Hippocampal formation (tissue), 2 donors: Measurements from ENCODE around the gene ZNF506.
"Not testable (repeated sequence)": the region's sequence is repeated elsewhere in the genome, so short reads cannot be mapped to it uniquely, and the experiment has no call there.

Source experiments
- DNase-seq, 2 donors: peaks; one replicate each; lab custom pipeline; 2025; lab: John Stamatoyannopoulos, UW

Gene ZNF506

GRCh38 chr19:19778666-19779065, 42.9 kb downstream of the ZNF506 start:
- no peak for DNase-seq

- no peak for DNase-seq
Measured at GRCh38 chr19:19777692-19778091, 43.9 kb downstream of the ZNF506 start.

DNA sequence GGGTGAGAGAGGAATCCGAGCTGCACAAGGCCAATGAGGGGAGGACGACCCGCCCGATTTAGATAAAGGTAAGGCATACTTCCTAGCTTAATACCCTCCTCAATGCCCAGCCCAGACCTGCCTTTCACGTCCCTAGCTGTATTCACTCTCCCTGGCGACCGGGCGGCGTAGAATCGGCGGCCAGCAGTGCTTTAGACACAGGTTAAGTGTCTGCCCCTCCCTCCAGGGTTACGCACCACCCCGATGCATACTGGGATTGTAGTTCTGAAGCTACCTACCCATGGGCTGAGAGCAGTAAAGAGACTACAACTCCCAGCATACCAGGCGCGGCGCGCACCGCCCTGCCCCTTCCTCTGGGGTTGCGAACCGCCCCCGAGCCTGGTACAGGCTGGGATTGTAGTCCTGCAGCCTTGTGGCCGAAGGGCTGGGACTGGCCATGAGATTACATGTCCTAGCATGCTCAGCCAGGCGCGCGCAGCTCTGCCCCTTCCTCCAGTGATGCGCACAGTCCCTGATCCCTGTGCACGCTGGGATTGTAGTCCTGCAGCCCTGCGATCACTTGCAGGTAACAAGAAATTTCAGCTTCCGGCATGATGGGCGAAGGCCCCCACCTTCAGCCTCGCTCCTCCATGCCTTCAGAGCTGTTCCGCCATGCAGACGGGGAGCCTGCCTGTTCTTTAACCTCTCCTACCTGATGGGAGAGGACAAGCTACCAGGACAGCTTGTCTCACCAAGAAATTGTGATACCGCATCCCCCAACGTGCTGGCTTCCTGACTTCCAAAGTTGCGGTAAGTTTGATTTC, 45.1 kb downstream of the ZNF506 start:
- peak; percentile 99 for DNase-seq

- no peak for DNase-seq
Measured at GRCh38 chr19:19775891-19776205, 45.7 kb downstream of the ZNF506 start.

- DNase-seq: no peak
Measured at GRCh38 chr19:19774354-19775033, 47.1 kb downstream of the ZNF506 start.

DNA sequence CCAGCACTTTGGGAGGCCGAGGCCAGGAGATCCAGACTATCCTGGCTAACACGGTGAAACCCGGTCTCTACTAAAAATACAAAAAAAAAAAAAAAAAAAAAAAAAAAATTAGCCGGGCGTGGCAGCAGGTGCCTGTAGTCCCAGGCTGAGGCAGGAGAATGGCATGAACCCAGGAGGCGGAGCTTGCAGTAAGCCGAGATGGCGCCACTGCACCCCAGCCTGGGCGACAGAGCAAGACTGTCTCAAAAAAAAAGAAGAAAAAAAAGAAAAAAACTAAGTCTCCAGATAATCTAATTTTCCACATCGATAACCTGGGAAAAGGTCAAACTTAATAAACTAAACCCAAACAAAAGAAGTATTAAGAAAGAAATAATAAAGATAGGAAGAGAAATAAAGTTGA, 49.6 kb downstream of the ZNF506 start:
- not testable (repeated sequence) for DNase-seq

- not testable (repeated sequence) for DNase-seq
Measured at GRCh38 chr19:19769971-19770370, 51.6 kb downstream of the ZNF506 start.

DNA sequence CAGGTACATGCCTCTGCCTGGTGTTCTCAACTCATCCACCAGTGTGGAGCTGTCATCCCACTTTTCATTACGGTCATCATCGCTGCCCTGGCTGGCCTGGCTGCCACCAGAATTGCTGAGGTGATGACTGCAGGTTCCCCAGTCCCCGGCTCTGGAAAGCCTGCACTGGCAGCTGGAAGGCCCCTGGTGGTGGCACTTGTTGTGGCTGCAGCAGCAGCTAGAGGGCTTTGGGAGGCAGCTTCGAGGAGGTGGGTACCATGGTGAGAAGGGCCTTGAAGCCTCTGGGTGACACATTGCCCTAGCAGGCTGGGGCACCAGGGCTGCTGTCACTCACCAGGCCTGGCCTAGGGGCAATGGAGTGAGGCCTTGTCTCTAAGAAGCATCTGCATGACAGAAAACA, 63.4 kb downstream of the ZNF506 start:
- no peak for DNase-seq

DNA sequence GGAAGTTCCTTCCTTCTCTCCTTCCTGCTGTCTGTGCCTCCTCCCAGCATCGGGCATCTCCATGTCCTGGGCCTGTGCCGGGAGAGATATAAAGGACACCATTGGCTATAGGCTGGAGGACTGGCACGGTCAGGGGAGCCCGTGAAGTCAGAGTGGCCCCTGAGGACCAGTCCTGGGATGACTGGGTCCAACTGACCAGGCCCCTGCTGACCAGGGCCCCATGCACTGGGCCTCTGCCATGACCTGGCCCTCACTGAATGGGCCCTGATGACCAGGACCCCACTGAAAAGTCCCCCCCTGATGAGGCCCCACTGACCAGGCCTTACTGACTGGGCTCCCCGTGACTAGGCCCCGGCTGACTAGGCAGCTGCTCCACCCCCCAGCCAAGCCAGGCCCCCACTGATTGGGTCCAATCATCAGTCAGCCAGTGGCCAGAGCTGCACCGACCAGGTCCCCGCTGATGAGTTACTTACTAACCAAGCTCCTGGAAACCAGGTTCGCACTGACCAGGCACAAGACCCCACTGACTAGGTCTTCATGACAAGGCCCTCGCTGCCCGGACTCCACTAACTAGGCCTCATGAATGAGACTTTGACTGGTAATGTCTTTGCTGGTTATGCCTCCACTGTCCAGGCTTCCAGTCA, 68.7 kb downstream of the ZNF506 start:
- no peak for DNase-seq

- DNase-seq: no peak
Measured at GRCh38 chr19:19751846-19752245, 69.7 kb downstream of the ZNF506 start.

DNA sequence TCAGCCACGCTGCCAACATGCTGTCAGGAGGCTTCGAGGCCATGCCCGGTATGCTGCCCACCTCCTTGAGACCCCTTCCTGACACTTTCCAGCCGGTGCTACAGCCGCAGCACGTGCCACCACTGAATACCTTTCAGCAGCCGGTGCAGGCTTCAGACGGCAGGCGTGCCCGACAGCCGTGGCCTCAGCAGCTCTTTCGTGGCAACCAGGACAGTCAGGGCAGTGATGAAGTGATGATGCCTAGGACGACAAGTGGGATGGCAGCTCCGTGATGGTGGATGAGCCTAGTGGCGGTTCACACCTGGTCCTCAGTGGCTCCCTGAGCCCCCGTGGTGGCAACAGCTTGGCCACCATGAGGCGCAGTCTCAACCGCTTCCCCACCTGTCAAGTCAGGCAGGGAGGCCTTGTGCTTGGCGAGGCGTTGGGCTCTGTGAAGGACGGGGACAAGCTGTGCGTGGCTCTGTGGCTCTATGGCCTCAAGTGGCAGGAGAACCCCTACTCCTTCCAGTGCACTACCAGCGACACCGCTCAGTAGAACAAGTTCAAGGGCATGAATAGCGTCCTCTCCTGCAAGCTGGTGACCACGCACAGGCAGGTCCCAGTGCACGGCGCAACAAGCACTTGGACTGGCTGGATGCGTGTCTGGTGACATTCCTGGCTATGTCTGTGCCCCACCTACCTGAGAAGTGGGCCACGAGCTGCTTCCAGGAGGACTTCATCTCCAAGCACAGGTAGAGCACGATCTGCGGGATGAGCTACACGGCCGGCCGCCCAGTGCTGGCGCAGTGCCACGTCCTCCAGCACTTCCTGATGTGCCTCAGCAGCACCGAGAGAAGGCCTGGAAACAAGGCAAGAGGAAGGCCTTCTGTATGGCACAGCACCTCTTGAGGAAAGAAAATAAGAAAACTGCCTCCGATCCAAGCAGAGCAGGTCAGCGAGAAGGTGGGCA, 70.4 kb downstream of the ZNF506 start:
- DNase-seq: no peak

DNA sequence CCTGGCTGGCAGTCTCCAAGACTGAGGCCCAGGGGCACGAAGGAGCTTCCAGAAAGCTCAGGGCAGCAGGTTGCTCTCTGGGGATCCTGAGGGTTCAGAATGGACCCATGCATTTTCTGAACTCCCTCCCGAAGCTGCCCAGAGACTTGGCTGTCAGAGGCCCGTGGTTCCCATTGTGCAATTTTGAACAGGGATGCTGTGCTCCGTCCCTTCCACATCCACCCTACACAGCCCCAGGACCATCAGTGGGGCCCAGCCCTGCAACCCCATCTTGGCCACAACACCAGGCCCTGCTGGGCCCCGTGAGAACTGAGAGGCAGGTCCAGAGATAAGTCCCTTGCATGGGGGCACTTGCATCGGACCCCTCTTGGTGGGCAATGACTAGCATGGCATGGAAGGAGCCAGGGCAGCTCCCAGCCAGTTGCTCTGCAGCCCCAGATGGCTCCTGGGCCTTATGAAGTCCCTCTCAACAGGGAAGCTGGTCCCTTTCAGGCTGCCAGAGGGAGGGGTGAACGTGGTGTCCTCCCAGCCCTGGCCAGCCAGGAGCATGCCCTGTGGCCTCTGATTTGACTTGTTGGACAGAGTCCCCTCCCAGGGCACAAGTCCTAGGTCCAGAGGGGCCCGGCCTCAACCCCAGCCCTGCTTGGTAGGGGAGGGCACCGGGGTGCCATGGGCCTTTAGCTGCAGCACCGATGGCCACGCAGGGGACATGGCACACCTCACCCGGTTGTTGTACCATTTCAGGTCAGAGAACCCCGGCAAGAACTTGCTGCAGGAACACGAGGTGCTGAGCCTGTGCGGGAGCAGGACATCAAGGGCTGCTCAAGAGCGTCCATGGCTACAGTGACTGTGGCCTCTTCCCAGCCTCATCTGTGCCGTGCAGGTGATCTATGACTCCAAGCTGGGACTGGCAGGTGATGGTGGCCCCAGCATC, 71.4 kb downstream of the ZNF506 start:
- no peak for DNase-seq

- DNase-seq: no peak
Measured at GRCh38 chr19:19749117-19749907, 72.2 kb downstream of the ZNF506 start.

DNA sequence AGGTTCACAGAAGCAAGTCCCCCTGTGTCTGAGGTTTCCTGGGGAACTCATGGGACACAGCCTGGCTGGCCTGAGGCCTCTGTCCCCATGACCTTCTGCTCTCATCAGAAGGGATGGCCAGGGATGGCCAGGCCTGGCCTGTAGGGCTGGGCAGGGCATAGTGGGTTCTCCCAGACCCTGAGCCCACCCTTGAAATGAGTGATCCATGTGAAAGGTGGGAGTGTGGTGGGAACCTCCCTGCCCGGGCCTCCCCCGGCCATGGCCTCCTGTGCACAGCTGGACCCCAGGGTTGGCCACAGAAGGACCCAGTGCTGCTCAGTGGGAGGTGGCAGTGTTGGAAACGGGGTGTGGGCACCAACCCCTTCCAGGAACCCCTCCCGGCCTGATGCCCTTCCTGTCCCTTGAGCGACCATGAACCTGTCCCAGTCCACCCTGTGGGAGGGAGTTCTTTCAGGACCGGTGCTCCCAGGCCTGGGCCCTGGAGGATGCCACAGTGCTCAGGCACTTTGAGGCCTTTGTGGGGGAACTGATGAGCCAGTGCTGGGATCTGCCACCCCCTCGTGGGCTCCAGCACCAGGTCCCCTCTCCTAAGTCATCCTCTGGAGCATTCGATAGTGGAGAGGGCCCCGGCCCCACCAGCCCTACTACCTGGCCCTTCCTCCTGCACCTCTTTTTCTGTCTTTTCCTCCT, 73.2 kb downstream of the ZNF506 start:
- DNase-seq: no peak

- DNase-seq: no peak
Measured at GRCh38 chr19:19747357-19748220, 74.0 kb downstream of the ZNF506 start.

- DNase-seq: no peak
Measured at GRCh38 chr19:19746286-19747213, 75.0 kb downstream of the ZNF506 start.
